K562 (cell line): Measurements from ENCODE around the gene PRDM16. TPM values are rescaled to one million over a fixed set of nuclear protein-coding genes. Genes with fewer than 3 reads are reported as not detected.

Experiments used
- CBFA2T2 ChIP-seq: fragments of 450-650 bp; conservative IDR thresholded peaks from 2 replicates; pipeline ENCODE4 v1.6.1; 2017; ENCODE audit warnings: mild to moderate bottlenecking
- MGA ChIP-seq: fragments of 450-650 bp; IDR thresholded peaks from 2 replicates; pipeline ENCODE4 v1.6.1; 2016; ENCODE audit warnings: mild to moderate bottlenecking, moderate library complexity
- PTTG1 ChIP-seq: fragments of 450-650 bp; IDR thresholded peaks from 2 replicates; pipeline ENCODE4 v1.6.1; 2016; ENCODE audit warnings: low read depth, mild to moderate bottlenecking, missing genetic modification characterization, missing compliant biosample characterization
- ZKSCAN8 ChIP-seq: fragments of 200-800 bp; sonication (Bioruptor generic); IDR thresholded peaks from 2 replicates; pipeline ENCODE4 v1.6.1; 2016; ENCODE audit warnings: missing genetic modification characterization, missing compliant biosample characterization
- polyA plus RNA-seq, 8 experiments: library from polyadenylated mRNA; depleted of rRNA in 4 of 8; stranded (reverse) in 5 of 8; unstranded in 3 of 8; fragments of >200 nt; fragmentation: Nextera tagmentation in 2 of 8; fragmentation: Illumina TruSeq in 1 of 8; extraction: Ambion mirVana in 2 of 8; extraction: Trizol in 1 of 8; gene quantifications; 2 replicates each; pipeline versions ENCODE4 v1.2.1 to v1.2.3, GENCODE V29; 2011 to 2014; ENCODE audit warnings: inconsistent platforms in 1 of 8, missing spikeins in 1 of 8
- total RNA-seq, 7 experiments: library from RNA; depleted of rRNA in 6 of 7; stranded (reverse); fragments of >200 nt in 6 of 7; fragmentation: Illumina TruSeq in 2 of 7; extraction: Trizol in 2 of 7; gene quantifications; 2 replicates each; pipeline versions ENCODE4 v1.2.1 to v1.2.3, GENCODE V29; 2011 to 2021; ENCODE audit warnings: low replicate concordance in 1 of 7

Gene PRDM16
- total and polyA plus RNA-seq, 9 of the 15 experiments (the other 6 are each of a cell fraction or from before 2014, with no cell fraction given), result 0.10 to 0.27 TPM; not detected in 7

DNA sequence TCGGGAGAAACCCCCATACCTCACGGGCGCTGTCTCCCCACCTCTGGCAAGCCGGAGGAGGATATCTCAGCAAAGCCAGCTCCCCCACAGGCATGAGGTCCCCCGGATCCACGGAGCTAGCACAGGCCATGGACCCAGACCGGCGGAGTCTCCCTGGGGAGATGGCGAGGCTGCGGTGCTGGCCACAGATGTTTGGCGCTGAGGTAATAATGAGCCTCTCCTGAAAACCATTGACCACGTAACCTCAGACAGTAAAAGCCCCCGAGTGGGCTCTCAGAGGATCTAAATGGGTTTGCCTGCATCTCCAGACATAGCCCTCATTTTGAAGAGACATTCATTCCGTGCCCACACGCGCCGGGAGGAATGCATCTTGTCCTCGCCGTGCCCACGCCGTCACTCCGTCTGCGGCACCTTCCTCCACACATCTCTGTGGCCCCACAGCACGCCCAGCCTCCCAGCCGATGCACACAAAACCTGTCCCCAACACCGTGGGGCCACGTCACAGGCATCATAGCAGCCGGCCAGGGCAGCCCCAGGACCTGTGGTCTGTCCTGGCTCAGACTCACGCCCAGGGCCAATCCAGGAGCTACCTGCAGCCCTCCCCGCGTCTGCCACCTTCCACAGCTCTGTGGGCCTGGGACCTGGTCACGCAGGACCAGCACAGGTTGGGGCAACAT, 150.9 kb downstream of the PRDM16 start (continued):
- TF ChIP-seq MGA (no peak), ZKSCAN8 (CRISPR knock-in tag) (no peak), PTTG1 (tag) (no peak), CBFA2T2 (no peak)
